ENCODE data around the gene BSND.
A peak's percentile ranks its signal among the peaks of the same experiment; 100 is the strongest.

The BSND gene

GRCh38 chr1:54972436-54972835 is 26.3 kb upstream of the BSND start:
- POLR2A ChIA-PET, result no interaction called here
- H3K4me1 ChIP-seq (ENCODE audit: control insufficient read depth, insufficient read depth, low read length), result no peaks in the 10 kb centered on the region; the same call in 1 of the 2 replicates
- TF ChIP-seq SP7 (tag by site-specific recombination; IDR thresholded peaks at IDR 0.05) (no peak), ZNF24 (tag by site-specific recombination; IDR thresholded peaks at IDR 0.05) (no peak), PRDM2 (tag by site-specific recombination; IDR thresholded peaks at IDR 0.05; ENCODE audit: borderline replicate concordance) (no peak), REPIN1 (tag by site-specific recombination; IDR thresholded peaks at IDR 0.05; ENCODE audit: low read depth) (no peak), ZNF548 (tag by site-specific recombination; IDR thresholded peaks at IDR 0.05) (no peak), ZBTB21 (tag by site-specific recombination; IDR thresholded peaks at IDR 0.05) (no peak), YY2 (tag by site-specific recombination; IDR thresholded peaks at IDR 0.05) (no peak), ZNF335 (tag by site-specific recombination; conservative IDR thresholded peaks at IDR 0.05) (no peak)

GRCh38 chr1:54973205-54973921 is 25.4 kb upstream of the BSND start:
- H3K9me3 ChIP-seq (ENCODE audit: control insufficient read depth, insufficient read depth, low read depth, low read length), result no peaks in the 10 kb centered on the region
- H3K4me3 ChIP-seq (ENCODE audit: low read depth, low read length), result no peak overlapping the region
- ChIA-PET POLR2A (no interaction called here), CTCF (interaction anchor here (0.6 to 1.7 kb wide), 14 partner anchors 12 to 924 kb away, joined by 3 to 8 read pairs (median 4); no protein-coding TSS in a partner anchor)
- H3K4me1 ChIP-seq (ENCODE audit: control insufficient read depth, insufficient read depth, low read length), result no peaks in the 10 kb centered on the region; the same call in 1 of the 2 replicates
- H3K27ac ChIP-seq (ENCODE audit: extremely low read depth, low read depth, low read length), result no peak overlapping the region
- H3K36me3 ChIP-seq (ENCODE audit: control insufficient read depth in 2 of 2, insufficient read depth in 1 of 2, low read length in 2 of 2), result no peaks in the 10 kb centered on the region
- no peak for TF ChIP-seq RBAK (tag by site-specific recombination; IDR thresholded peaks at IDR 0.05)
- 0 out of 2 replicates have a peak, but pooled peaks have one; percentile 36 for TF ChIP-seq ZNF664 (tag by site-specific recombination; IDR thresholded peaks at IDR 0.05)
- TF ChIP-seq ATF2 (tag by site-specific recombination; IDR thresholded peaks at IDR 0.05; ENCODE audit: low read depth), result no peak
- TF ChIP-seq IKZF3 (tag by site-specific recombination; IDR thresholded peaks at IDR 0.05), result no peak
- no peak for TF ChIP-seq KLF10 (tag by site-specific recombination; IDR thresholded peaks at IDR 0.05)
- TF ChIP-seq ZNF146 (tag by site-specific recombination; IDR thresholded peaks at IDR 0.05), result no peak
- no peak for TF ChIP-seq KLF17 (tag by site-specific recombination; IDR thresholded peaks at IDR 0.05)
- peak; percentile 65; the same call in 1 of the 2 replicates for TF ChIP-seq GFI1B (tag by site-specific recombination; IDR thresholded peaks at IDR 0.05)
- no peak for TF ChIP-seq ZNF175 (tag by site-specific recombination; IDR thresholded peaks at IDR 0.05)
- TF ChIP-seq PRDM10 (tag by site-specific recombination; IDR thresholded peaks at IDR 0.05), result no peak
- no peak for TF ChIP-seq ZBTB17 (tag by site-specific recombination; IDR thresholded peaks at IDR 0.05)
- TF ChIP-seq ZNF311 (tag by site-specific recombination; IDR thresholded peaks at IDR 0.05; ENCODE audit: borderline replicate concordance), result no peak
- TF ChIP-seq ZSCAN16 (tag by site-specific recombination; IDR thresholded peaks at IDR 0.05), result no peak
- TF ChIP-seq ZNF23 (tag by site-specific recombination; IDR thresholded peaks at IDR 0.05; ENCODE audit: borderline replicate concordance), result no peak
- TF ChIP-seq ZNF394 (tag by site-specific recombination; IDR thresholded peaks at IDR 0.05; ENCODE audit: borderline replicate concordance), result peak; percentile 47; the same call in 1 of the 2 replicates

More at GRCh38 chr1:54972436-54972835, 26.3 kb upstream of the BSND start:
- no peaks in the 10 kb centered on the region for H3K36me3 ChIP-seq (ENCODE audit: control insufficient read depth in 2 of 2, insufficient read depth in 1 of 2, low read length in 2 of 2)
- CTCF ChIA-PET, result interaction anchor here (0.6 to 1.7 kb wide), 12 partner anchors 12 to 923 kb away, joined by 3 to 8 read pairs (median 4); no protein-coding TSS in a partner anchor
- no peak overlapping the region for H3K4me3 ChIP-seq (ENCODE audit: low read depth, low read length)
- no peak overlapping the region for H3K27ac ChIP-seq (ENCODE audit: extremely low read depth, low read depth, low read length)
- H3K9me3 ChIP-seq (ENCODE audit: control insufficient read depth, insufficient read depth, low read depth, low read length), result no peaks in the 10 kb centered on the region

Data from HEK293 (cell line).